ENCODE data around the gene PTPRE. TPM values are rescaled to one million over a fixed set of nuclear protein-coding genes. Genes with fewer than 3 reads are reported as not detected.

The PTPRE gene
- total RNA-seq, 2 donors from 2014 or later: 11.3 to 23.5 TPM

GRCh38 chr10:128031216-128031615, 124.3 kb downstream of the PTPRE start:
- Histone ChIP-seq H3K27ac (no peak overlapping the region), H3K4me3 (no peak overlapping the region), H3K36me3 (no peaks in the 10 kb centered on the region), H3K4me1 (peaks cover 0 to 21% of the 10 kb centered on the region in 2 donors), H3K9me3 (no peaks in the 10 kb centered on the region), H3K27me3 (no peaks in the 10 kb centered on the region)
- no peak for DNase-seq (ENCODE audit: low spot score)
- no peak for TF ChIP-seq CTCF (IDR thresholded peaks at IDR 0.05)

- no peak overlapping the region for H3K27ac ChIP-seq
- DNase-seq (ENCODE audit: low spot score): no peak
- H3K4me3 ChIP-seq: no peak overlapping the region
- H3K4me1 ChIP-seq: peaks cover 0 to 25% of the 10 kb centered on the region in 2 donors
- H3K9me3 ChIP-seq: no peaks in the 10 kb centered on the region
- no peak for TF ChIP-seq CTCF (IDR thresholded peaks at IDR 0.05)
- H3K36me3 ChIP-seq: no peaks in the 10 kb centered on the region
- no peaks in the 10 kb centered on the region for H3K27me3 ChIP-seq
Observed at GRCh38 chr10:128032466-128032865, 125.6 kb downstream of the PTPRE start.

GRCh38 chr10:128035557-128035973, 128.7 kb downstream of the PTPRE start:
- Histone ChIP-seq H3K36me3 (no peaks in the 10 kb centered on the region), H3K4me1 (peaks cover 0 to 10% of the 10 kb centered on the region in 2 donors), H3K27ac (no peak overlapping the region), H3K4me3 (no peak overlapping the region), H3K9me3 (no peaks in the 10 kb centered on the region), H3K27me3 (no peaks in the 10 kb centered on the region)
- peak; percentile 24 to 83 for TF ChIP-seq CTCF (IDR thresholded peaks at IDR 0.05)
- peak; percentile 68 for DNase-seq (ENCODE audit: low spot score)

GRCh38 chr10:128036011-128036615, 129.2 kb downstream of the PTPRE start:
- TF ChIP-seq CTCF (IDR thresholded peaks at IDR 0.05): no peak
- peaks cover 0 to 10% of the 10 kb centered on the region in 2 donors for H3K4me1 ChIP-seq
- no peaks in the 10 kb centered on the region for H3K27me3 ChIP-seq
- no peaks in the 10 kb centered on the region for H3K9me3 ChIP-seq
- no peak overlapping the region for H3K27ac ChIP-seq
- H3K4me3 ChIP-seq: no peak overlapping the region
- no peaks in the 10 kb centered on the region for H3K36me3 ChIP-seq
- no peak for DNase-seq (ENCODE audit: low spot score)

- H3K4me1 ChIP-seq: peaks cover 0 to 10% of the 10 kb centered on the region in 2 donors
- H3K9me3 ChIP-seq: no peaks in the 10 kb centered on the region
- no peak for DNase-seq (ENCODE audit: low spot score)
- no peaks in the 10 kb centered on the region for H3K27me3 ChIP-seq
- no peaks in the 10 kb centered on the region for H3K36me3 ChIP-seq
- H3K4me3 ChIP-seq: no peak overlapping the region
- TF ChIP-seq CTCF (IDR thresholded peaks at IDR 0.05): no peak
- peak overlapping the region in 1 of 2 donors; percentile 28 for H3K27ac ChIP-seq
Observed at GRCh38 chr10:128036746-128037543, 130.0 kb downstream of the PTPRE start.

Data from right atrium auricular region (tissue), 2 donors.